Measurements from ENCODE around the gene PDCD5.
"Not testable (repeated sequence)": the region's sequence is repeated elsewhere in the genome, so short reads cannot be mapped to it uniquely, and the experiment has no call there.

Gene PDCD5

GRCh38 chr19:32580901-32581704, at the start of gene PDCD5:
Gene PDCD5, plus strand, starts transcription at chr19:32581190. Its CDS starts 72 bp downstream, at chr19:32581262.
- peak; percentile 92 to 97 for DNase-seq (ENCODE audit: low read depth in 2 of 2)

- no peak for DNase-seq (ENCODE audit: low read depth in 2 of 2)
Measured at GRCh38 chr19:32532233-32532632, 48.8 kb upstream of the PDCD5 start.

- DNase-seq (ENCODE audit: low read depth in 2 of 2) = no peak
Measured at GRCh38 chr19:32537580-32537979, 43.4 kb upstream of the PDCD5 start.

GRCh38 chr19:32539240-32539916, 41.6 kb upstream of the PDCD5 start:
- DNase-seq (ENCODE audit: low read depth in 2 of 2) = no peak

GRCh38 chr19:32540621-32541020, 40.4 kb upstream of the PDCD5 start:
- DNase-seq (ENCODE audit: low read depth in 2 of 2) = no peak

- not testable (repeated sequence) for DNase-seq (ENCODE audit: low read depth in 2 of 2)
Measured at GRCh38 chr19:32541376-32541775, 39.6 kb upstream of the PDCD5 start.

- DNase-seq (ENCODE audit: low read depth in 2 of 2) = no peak
Measured at GRCh38 chr19:32542477-32543108, 38.4 kb upstream of the PDCD5 start.

GRCh38 chr19:32543115-32543900, 37.7 kb upstream of the PDCD5 start:
- no peak for DNase-seq (ENCODE audit: low read depth in 2 of 2)

- no peak for DNase-seq (ENCODE audit: low read depth in 2 of 2)
Measured at GRCh38 chr19:32544917-32545316, 36.1 kb upstream of the PDCD5 start.

- no peak for DNase-seq (ENCODE audit: low read depth in 2 of 2)
Measured at GRCh38 chr19:32550666-32551065, 30.3 kb upstream of the PDCD5 start.

- no peak for DNase-seq (ENCODE audit: low read depth in 2 of 2)
Measured at GRCh38 chr19:32555786-32556185, 25.2 kb upstream of the PDCD5 start.

GRCh38 chr19:32558607-32559228, 22.3 kb upstream of the PDCD5 start:
- DNase-seq (ENCODE audit: low read depth in 2 of 2) = no peak

GRCh38 chr19:32563761-32564160, 17.2 kb upstream of the PDCD5 start:
- no peak for DNase-seq (ENCODE audit: low read depth in 2 of 2)

- DNase-seq (ENCODE audit: low read depth in 2 of 2) = no peak
Measured at GRCh38 chr19:32566246-32566830, 14.7 kb upstream of the PDCD5 start.

GRCh38 chr19:32567486-32567885, 13.5 kb upstream of the PDCD5 start:
- DNase-seq (ENCODE audit: low read depth in 2 of 2) = no peak

- DNase-seq (ENCODE audit: low read depth in 2 of 2) = peak in 1 of 2 donors; percentile 27
Measured at GRCh38 chr19:32570081-32570785, 10.8 kb upstream of the PDCD5 start.

GRCh38 chr19:32571471-32572075, 9.4 kb upstream of the PDCD5 start:
- not testable (repeated sequence) for DNase-seq (ENCODE audit: low read depth in 2 of 2)

GRCh38 chr19:32572700-32573491, 8.1 kb upstream of the PDCD5 start:
- not testable (repeated sequence) for DNase-seq (ENCODE audit: low read depth in 2 of 2)

GRCh38 chr19:32573492-32573794, 7.5 kb upstream of the PDCD5 start:
- DNase-seq (ENCODE audit: low read depth in 2 of 2) = no peak

Data from stimulated activated CD4-positive, alpha-beta T cell treated with anti-CD3 and anti-CD28 coated beads, Interleukin-15, amount 100 ng/mL, for 48 hours (primary cell).